HG02678 (cell line): ENCODE measurements around the gene ACKR1.

ENCODE experiments used
- ATAC-seq: cut with Tn5 transposase; IDR thresholded peaks from one replicate; pipeline ENCODE4 v1.9.1; 2021; ENCODE audit warnings: mild to moderate bottlenecking, moderate library complexity; ENCODE audit not compliant: unreplicated experiment

Gene ACKR1

GRCh38 chr1:159218649-159219636, 14.3 kb downstream of the ACKR1 start:
- no peak for ATAC-seq

GRCh38 chr1:159222075-159222865, 17.6 kb downstream of the ACKR1 start:
- ATAC-seq: no peak

- no peak for ATAC-seq
Observed at GRCh38 chr1:159223004-159223403, 18.3 kb downstream of the ACKR1 start.

- no peak for ATAC-seq
Observed at GRCh38 chr1:159228554-159228953, 23.9 kb downstream of the ACKR1 start.

- ATAC-seq: no peak
Observed at GRCh38 chr1:159229260-159229885, 24.7 kb downstream of the ACKR1 start.

GRCh38 chr1:159229896-159230295, 25.2 kb downstream of the ACKR1 start:
- ATAC-seq: no peak

GRCh38 chr1:159239551-159240220, 35.0 kb downstream of the ACKR1 start:
- peak; percentile 80 for ATAC-seq

GRCh38 chr1:159247266-159247665, 42.6 kb downstream of the ACKR1 start:
- ATAC-seq: no peak

- no peak for ATAC-seq
Observed at GRCh38 chr1:159248311-159248710, 43.6 kb downstream of the ACKR1 start.

GRCh38 chr1:159250638-159251216, 46.1 kb downstream of the ACKR1 start:
- no peak for ATAC-seq
